Kidney epithelial cell (primary cell): ENCODE results near the gene SLC25A47. TPM values are rescaled to one million over a fixed set of nuclear protein-coding genes. Genes with fewer than 3 reads are reported as not detected.
"Not testable (repeated sequence)": the region's sequence is repeated elsewhere in the genome, so short reads cannot be mapped to it uniquely, and the experiment has no call there.

ENCODE experiments used
- DNase-seq: peaks from one replicate; pipeline ENCODE4 v3.0.0-alpha.2; 2010; ENCODE audit warnings: low read depth
- H3K27me3 ChIP-seq: 2 replicates; pipeline ENCODE4 v1.6.0; 2011; ENCODE audit warnings: low read length; ENCODE audit not compliant: control insufficient read depth, insufficient read depth
- H3K36me3 ChIP-seq: 2 replicates; pipeline ENCODE4 v1.5.1; 2011; ENCODE audit warnings: low read length; ENCODE audit not compliant: control insufficient read depth, insufficient read depth
- H3K4me3 ChIP-seq: 2 replicates; pipeline ENCODE4 v1.5.1; 2011; ENCODE audit warnings: low read depth, mild to moderate bottlenecking, control low read depth, low read length
- total RNA-seq: library from RNA; depleted of rRNA; stranded (reverse); fragments of >200 nt; gene quantifications from 2 replicates; pipeline ENCODE4 v1.2.3, GENCODE V29; 2015
- TF ChIP-seq, protein P1 (sequence below): IDR thresholded peaks from 2 replicates; pipeline ENCODE4 v1.5.1; 2011; ENCODE audit warnings: mild to moderate bottlenecking, moderate library complexity, low read length, control low read depth, inconsistent platforms; ENCODE audit not compliant: insufficient read depth, poor library complexity, severe bottlenecking

SLC25A47 gene
- total RNA-seq, 1 donor from 2014 or later: not detected

DNA sequence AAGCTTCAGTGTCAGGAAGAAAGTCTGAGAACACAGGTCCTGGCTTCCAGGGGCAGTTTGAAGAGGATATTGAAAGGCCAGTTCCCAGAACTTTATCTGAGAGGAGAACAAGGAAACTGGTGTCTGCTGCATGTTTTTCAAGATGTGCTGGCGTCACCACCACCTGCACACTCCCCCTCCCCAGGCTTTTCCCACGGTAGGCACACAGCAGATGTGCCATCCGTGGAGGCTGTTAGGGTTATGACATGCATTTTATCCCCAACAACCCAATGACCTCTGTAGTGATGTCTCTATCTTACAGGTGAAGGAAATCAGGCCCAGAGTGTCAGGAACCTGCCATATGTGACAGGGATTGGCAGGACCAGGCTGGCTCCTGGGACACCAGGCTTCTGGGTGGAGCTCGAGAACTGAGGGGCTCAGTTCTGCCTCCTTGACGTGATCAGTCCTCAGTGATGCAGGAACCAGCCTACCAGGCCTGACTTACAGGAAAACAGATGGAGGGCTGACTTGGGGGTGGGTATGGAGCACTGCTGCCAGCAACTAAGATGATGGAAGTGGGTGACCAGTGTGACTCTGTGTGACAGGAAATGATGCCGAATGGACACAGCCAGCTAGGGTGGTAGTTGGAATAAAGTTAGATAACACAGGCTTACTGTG is 16.8 kb downstream of the SLC25A47 start:
- TF ChIP-seq, protein P1, sequence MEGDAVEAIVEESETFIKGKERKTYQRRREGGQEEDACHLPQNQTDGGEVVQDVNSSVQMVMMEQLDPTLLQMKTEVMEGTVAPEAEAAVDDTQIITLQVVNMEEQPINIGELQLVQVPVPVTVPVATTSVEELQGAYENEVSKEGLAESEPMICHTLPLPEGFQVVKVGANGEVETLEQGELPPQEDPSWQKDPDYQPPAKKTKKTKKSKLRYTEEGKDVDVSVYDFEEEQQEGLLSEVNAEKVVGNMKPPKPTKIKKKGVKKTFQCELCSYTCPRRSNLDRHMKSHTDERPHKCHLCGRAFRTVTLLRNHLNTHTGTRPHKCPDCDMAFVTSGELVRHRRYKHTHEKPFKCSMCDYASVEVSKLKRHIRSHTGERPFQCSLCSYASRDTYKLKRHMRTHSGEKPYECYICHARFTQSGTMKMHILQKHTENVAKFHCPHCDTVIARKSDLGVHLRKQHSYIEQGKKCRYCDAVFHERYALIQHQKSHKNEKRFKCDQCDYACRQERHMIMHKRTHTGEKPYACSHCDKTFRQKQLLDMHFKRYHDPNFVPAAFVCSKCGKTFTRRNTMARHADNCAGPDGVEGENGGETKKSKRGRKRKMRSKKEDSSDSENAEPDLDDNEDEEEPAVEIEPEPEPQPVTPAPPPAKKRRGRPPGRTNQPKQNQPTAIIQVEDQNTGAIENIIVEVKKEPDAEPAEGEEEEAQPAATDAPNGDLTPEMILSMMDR: no peak
- peaks cover 2% of the 10 kb centered on the region for H3K36me3 ChIP-seq
- no peak overlapping the region for H3K4me3 ChIP-seq
- no peak for DNase-seq
- H3K27me3 ChIP-seq: no peaks in the 10 kb centered on the region

- H3K27me3 ChIP-seq: no peaks in the 10 kb centered on the region
- peaks cover 2% of the 10 kb centered on the region for H3K36me3 ChIP-seq
- TF ChIP-seq, protein P1: no peak
- H3K4me3 ChIP-seq: no peak overlapping the region
- DNase-seq: no peak
Measured at GRCh38 chr14:100340423-100340813, 17.3 kb downstream of the SLC25A47 start.

- H3K36me3 ChIP-seq: no peaks in the 10 kb centered on the region
- no peak overlapping the region for H3K4me3 ChIP-seq
- no peaks in the 10 kb centered on the region for H3K27me3 ChIP-seq
- TF ChIP-seq, protein P1: no peak
- DNase-seq: peak; percentile 82
Measured at GRCh38 chr14:100341301-100342031, 18.3 kb downstream of the SLC25A47 start.

GRCh38 chr14:100342195-100342594 is 19.1 kb downstream of the SLC25A47 start:
- no peak for DNase-seq
- H3K36me3 ChIP-seq: no peaks in the 10 kb centered on the region
- TF ChIP-seq, protein P1: no peak
- H3K4me3 ChIP-seq: no peak overlapping the region
- no peaks in the 10 kb centered on the region for H3K27me3 ChIP-seq

- H3K4me3 ChIP-seq, H3K27me3 ChIP-seq, H3K36me3 ChIP-seq, DNase-seq: not testable (repeated sequence)
Measured at GRCh38 chr14:100342826-100343225, 19.7 kb downstream of the SLC25A47 start.

- not testable (repeated sequence) for H3K4me3 ChIP-seq, H3K27me3 ChIP-seq, DNase-seq, H3K36me3 ChIP-seq
Measured at GRCh38 chr14:100344657-100345056, 21.5 kb downstream of the SLC25A47 start.

DNA sequence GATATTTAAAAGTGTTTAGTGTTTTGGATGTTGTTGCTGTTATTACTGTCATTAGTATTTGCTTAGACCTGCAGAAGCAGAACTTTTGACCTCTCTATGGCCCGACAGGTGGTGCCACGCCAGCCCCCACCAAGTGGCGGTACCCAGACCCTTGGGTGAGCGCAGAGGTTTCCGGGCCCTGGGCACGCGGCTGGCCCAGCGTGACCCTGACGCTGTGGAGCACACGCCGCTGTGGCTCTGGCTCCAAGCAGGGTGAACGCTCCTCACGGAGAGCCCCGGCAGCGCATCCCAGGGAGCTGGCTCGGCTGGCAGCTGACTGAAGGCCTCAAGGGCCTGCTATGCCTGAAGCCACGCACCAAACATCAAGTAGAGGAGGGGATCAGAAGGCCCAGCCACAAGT is 22.6 kb downstream of the SLC25A47 start:
- TF ChIP-seq, protein P1: no peak
- Histone ChIP-seq H3K27me3 (no peaks in the 10 kb centered on the region), H3K4me3 (no peak overlapping the region), H3K36me3 (no peaks in the 10 kb centered on the region)
- no peak for DNase-seq
